ENCODE data around the gene RNF183. TPM values are rescaled to one million over a fixed set of nuclear protein-coding genes. Genes with fewer than 3 reads are reported as not detected.
A peak's percentile ranks its signal among the peaks of the same experiment; 100 is the strongest.

The RNF183 gene
- not detected in 2 replicates for total RNA-seq (2014; rRNA removed; shearing (Covaris generic))

GRCh38 chr9:113302792-113303418, at the start of gene RNF183:
RNF183 (minus strand) TSS chr9:113303376; CDS start chr9:113298184, 5,192 bp downstream.
- DNase-seq (ENCODE audit: low read depth), result no peak

GRCh38 chr9:113352411-113352810, 49.2 kb upstream of the RNF183 start:
- no peak for DNase-seq (ENCODE audit: low read depth)

- no peak for DNase-seq (ENCODE audit: low read depth)
Measured at GRCh38 chr9:113352006-113352405, 48.8 kb upstream of the RNF183 start.

DNA sequence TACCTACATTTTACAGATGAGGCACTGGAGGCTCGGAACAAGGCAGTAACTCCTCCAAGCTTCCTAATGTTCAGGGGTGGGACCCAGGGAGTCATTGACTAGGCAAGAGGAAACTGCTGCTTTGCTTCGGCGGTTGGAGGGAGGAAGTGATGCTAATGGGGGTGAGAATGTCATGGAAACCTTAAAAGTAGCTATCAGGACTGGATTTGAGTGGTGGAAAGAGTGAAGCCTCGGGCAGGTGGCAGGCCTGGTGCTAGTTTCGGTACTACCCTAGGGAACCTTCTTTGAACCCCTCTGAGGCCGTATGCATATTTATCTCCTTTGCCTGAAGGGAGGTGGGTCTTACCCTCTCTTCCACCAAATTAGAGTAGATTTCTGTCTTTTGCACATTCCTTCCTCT, 47.8 kb upstream of the RNF183 start:
- no peak for DNase-seq (ENCODE audit: low read depth)

GRCh38 chr9:113350107-113350661, 47.0 kb upstream of the RNF183 start:
- DNase-seq (ENCODE audit: low read depth), result no peak

GRCh38 chr9:113349445-113350094, 46.4 kb upstream of the RNF183 start, which contains the start of gene BSPRY:
BSPRY (plus strand) TSS chr9:113349541; CDS start chr9:113349580, 39 bp downstream.
- no peak for DNase-seq (ENCODE audit: low read depth)

GRCh38 chr9:113349066-113349444, 45.9 kb upstream of the RNF183 start:
- DNase-seq (ENCODE audit: low read depth), result no peak

- no peak for DNase-seq (ENCODE audit: low read depth)
Measured at GRCh38 chr9:113348437-113348836, 45.3 kb upstream of the RNF183 start.

GRCh38 chr9:113345671-113346070, 42.5 kb upstream of the RNF183 start:
- DNase-seq (ENCODE audit: low read depth), result no peak

DNA sequence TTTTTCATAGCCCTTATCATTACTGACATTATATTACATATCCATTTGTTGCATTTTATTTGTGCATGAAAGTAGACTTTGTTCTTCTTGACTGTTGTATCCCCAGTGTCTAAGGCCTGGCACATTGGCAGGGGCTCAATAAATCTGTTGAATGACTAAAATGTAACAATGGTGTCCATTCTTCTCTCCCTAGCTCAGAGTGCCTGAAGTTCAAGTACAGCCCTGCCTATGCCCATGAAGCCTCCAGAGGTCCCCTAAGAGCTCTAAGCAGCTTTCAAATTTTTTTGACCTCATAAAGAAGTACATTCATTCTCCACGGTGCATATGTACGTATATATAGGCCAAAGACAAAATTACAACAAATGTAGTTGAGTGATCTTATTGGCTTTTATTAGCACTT, 42.0 kb upstream of the RNF183 start:
- DNase-seq (ENCODE audit: low read depth), result peak; percentile 9

DNA sequence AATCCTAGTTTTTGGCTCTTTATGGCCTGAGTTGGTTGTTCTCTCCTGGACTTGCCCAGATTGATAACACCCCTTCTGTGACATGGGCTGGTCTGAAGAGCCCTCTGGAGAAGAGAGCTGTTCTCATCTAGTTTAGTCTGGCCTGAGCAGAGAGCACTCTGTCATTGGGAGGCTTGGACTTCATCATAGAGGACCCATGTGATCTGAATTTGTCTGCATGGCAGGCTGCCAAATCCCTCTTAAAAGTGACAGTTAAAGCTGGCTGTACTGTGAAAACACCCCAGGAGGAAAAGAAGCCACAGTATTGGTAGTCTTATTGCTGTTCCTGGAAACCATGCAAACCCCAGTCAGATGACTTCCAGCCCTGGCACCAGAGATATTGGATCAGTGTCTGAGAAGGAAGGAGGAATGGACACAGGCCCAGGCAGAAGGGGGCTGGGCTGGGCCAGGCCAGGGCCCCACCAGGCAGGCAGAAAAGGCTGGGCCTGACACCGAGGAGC, 40.6 kb upstream of the RNF183 start:
- peak; percentile 48 for DNase-seq (ENCODE audit: low read depth)

DNA sequence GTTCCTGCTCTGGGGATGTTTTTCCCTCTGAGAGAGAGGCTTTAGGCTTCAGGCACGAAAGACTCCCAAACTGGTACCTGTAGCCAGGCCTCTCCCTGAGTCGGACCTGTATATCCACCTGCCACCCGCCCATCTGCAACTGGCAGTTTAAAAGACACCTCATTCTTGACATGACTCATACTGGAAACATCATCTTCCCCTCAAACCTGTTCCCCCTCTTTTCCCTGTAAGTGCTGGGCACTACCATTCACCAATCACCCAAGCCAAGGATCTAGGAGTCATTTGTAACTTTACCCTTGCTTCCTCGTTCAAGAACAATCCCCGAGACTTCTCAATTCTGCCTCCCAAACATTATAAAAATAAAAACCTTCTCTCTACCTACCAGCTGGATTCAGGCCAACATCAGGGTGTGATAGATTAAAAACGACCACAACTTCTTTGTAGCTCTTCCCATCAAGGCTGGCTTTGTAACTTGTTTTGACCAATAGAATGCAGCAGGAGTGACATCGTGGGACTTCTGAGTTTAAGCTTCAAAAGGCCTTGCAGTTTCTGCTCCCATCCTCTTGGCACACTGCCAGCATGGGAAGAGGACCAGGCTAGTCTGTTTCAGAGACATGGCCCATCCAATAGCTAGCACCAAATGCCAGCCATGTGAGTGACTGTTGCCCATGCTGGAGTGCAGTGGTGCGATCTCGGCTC, 38.7 kb upstream of the RNF183 start:
- no peak for DNase-seq (ENCODE audit: low read depth)

- peak; percentile 83 for DNase-seq (ENCODE audit: low read depth)
Measured at GRCh38 chr9:113340011-113340699, 37.0 kb upstream of the RNF183 start, which contains the start of gene WDR31. WDR31 (minus strand) TSS chr9:113340275; CDS start chr9:113332022, 8,253 bp downstream.

- no peak for DNase-seq (ENCODE audit: low read depth)
Measured at GRCh38 chr9:113337714-113338113, 34.5 kb upstream of the RNF183 start.

- DNase-seq (ENCODE audit: low read depth), result no peak
Measured at GRCh38 chr9:113331780-113332179, 28.6 kb upstream of the RNF183 start.

GRCh38 chr9:113328045-113328782, 25.0 kb upstream of the RNF183 start:
- no peak for DNase-seq (ENCODE audit: low read depth)

DNA sequence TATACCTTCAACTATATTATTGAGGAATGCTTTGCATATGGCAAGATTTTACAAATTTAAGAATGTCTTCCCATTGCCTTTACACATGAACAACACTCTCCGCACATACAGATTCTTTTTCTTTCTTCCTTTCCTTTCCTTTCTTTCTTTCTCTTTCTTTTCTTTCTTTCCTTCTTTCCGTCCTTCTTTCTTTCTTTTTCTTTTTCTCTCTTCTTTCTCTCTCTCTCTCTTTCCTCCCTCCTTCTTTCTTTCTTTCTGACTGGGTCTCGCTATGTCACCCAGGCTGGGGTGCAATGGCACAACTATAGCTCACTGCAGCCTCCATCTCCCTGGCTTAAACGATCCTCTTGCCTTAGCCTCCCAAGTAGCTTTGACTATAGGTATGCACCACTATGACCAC, 23.1 kb upstream of the RNF183 start:
- DNase-seq (ENCODE audit: low read depth), result no peak

DNA sequence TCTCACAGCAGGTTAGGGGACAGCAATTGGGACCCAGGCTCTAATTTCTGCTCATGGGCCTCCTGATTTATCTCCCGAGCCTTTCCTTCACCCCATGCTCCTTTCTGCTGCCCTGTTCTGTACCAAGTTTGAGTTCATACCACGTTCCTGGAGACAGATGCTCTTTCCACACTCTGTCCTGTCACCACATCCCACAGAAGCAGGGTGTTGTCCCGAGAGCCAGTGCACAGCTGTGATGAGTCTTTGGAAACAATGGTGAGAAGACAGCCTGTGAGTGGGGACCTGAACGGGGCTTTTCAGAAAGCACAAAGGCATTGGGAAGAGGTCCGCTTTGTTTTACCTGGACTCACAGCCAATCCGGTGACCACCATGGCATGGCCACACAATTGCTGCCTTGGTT, 19.5 kb upstream of the RNF183 start:
- no peak for DNase-seq (ENCODE audit: low read depth)

GRCh38 chr9:113320051-113320450, 16.9 kb upstream of the RNF183 start:
- no peak for DNase-seq (ENCODE audit: low read depth)

GRCh38 chr9:113319054-113319453, 15.9 kb upstream of the RNF183 start:
- DNase-seq (ENCODE audit: low read depth), result no peak

- DNase-seq (ENCODE audit: low read depth), result no peak
Measured at GRCh38 chr9:113317777-113318176, 14.6 kb upstream of the RNF183 start.

All from RPMI7951 (cell line).